ENCODE data around the gene LDLRAP1.

Gene LDLRAP1

GRCh38 chr1:25544243-25544764, 898 bp downstream of the LDLRAP1 start:
- no peak for DNase-seq

GRCh38 chr1:25544819-25545218, 1.4 kb downstream of the LDLRAP1 start:
- DNase-seq: no peak

GRCh38 chr1:25545767-25546166, 2.4 kb downstream of the LDLRAP1 start:
- DNase-seq: no peak

- DNase-seq: no peak
These were observed 2.8 kb downstream of the LDLRAP1 start for GRCh38 chr1:25546193-25546592.

GRCh38 chr1:25548601-25549000, 5.2 kb downstream of the LDLRAP1 start:
- DNase-seq: no peak

GRCh38 chr1:25549273-25550154, 6.1 kb downstream of the LDLRAP1 start:
- DNase-seq: peak; percentile 26 to 81

- no peak for DNase-seq
These were observed 6.7 kb downstream of the LDLRAP1 start for GRCh38 chr1:25550155-25550506.

GRCh38 chr1:25550683-25551310, 7.4 kb downstream of the LDLRAP1 start:
- DNase-seq: no peak

GRCh38 chr1:25553749-25554429, 10.5 kb downstream of the LDLRAP1 start:
- DNase-seq: no peak

GRCh38 chr1:25554430-25554780, 11.0 kb downstream of the LDLRAP1 start:
- no peak for DNase-seq

- DNase-seq: no peak
These were observed 11.7 kb downstream of the LDLRAP1 start for GRCh38 chr1:25554886-25555752.

- no peak for DNase-seq
These were observed 12.3 kb downstream of the LDLRAP1 start for GRCh38 chr1:25555753-25556092.

- DNase-seq: no peak
These were observed 12.8 kb downstream of the LDLRAP1 start for GRCh38 chr1:25556132-25556670.

GRCh38 chr1:25556791-25557476, 13.5 kb downstream of the LDLRAP1 start:
- DNase-seq: no peak

GRCh38 chr1:25557543-25557942, 14.1 kb downstream of the LDLRAP1 start:
- no peak for DNase-seq

- no peak for DNase-seq
These were observed 15.6 kb downstream of the LDLRAP1 start for GRCh38 chr1:25559031-25559430.

GRCh38 chr1:25560001-25560400, 16.6 kb downstream of the LDLRAP1 start:
- DNase-seq: no peak

GRCh38 chr1:25560788-25561187, 17.4 kb downstream of the LDLRAP1 start:
- DNase-seq: no peak

- DNase-seq: no peak
These were observed 18.2 kb downstream of the LDLRAP1 start for GRCh38 chr1:25561421-25562100.

- no peak for DNase-seq
These were observed 18.9 kb downstream of the LDLRAP1 start for GRCh38 chr1:25562101-25562927.
